ENCODE results near the gene NF2.
A peak's percentile ranks its signal among the peaks of the same experiment; 100 is the strongest.

Gene NF2

GRCh38 chr22:29726106-29726505, 122.7 kb downstream of the NF2 start:
- no peak for DNase-seq

GRCh38 chr22:29726512-29727130, 123.2 kb downstream of the NF2 start:
- DNase-seq = no peak

GRCh38 chr22:29727131-29727523, 123.7 kb downstream of the NF2 start:
- no peak for DNase-seq

- DNase-seq = no peak
Measured at GRCh38 chr22:29729161-29729560, 125.7 kb downstream of the NF2 start.

- DNase-seq = no peak
Measured at GRCh38 chr22:29731058-29731850, 127.8 kb downstream of the NF2 start.

GRCh38 chr22:29732883-29733282, 129.4 kb downstream of the NF2 start:
- DNase-seq = no peak

- DNase-seq = peak in 1 of 2 experiments; percentile 68
Measured at GRCh38 chr22:29733362-29734201, 130.1 kb downstream of the NF2 start.

GRCh38 chr22:29734406-29734805, 131.0 kb downstream of the NF2 start:
- no peak for DNase-seq

GRCh38 chr22:29734838-29735237, 131.4 kb downstream of the NF2 start:
- DNase-seq = no peak

- DNase-seq = no peak
Measured at GRCh38 chr22:29735416-29735815, 132.0 kb downstream of the NF2 start.

GRCh38 chr22:29737251-29738117, 134.1 kb downstream of the NF2 start:
- DNase-seq = no peak

- DNase-seq = no peak
Measured at GRCh38 chr22:29738118-29738815, 134.8 kb downstream of the NF2 start.

- DNase-seq = no peak
Measured at GRCh38 chr22:29739346-29739875, 136.0 kb downstream of the NF2 start.

GRCh38 chr22:29740216-29740615, 136.8 kb downstream of the NF2 start:
- no peak for DNase-seq

- DNase-seq = no peak
Measured at GRCh38 chr22:29741926-29742325, 138.5 kb downstream of the NF2 start.

GRCh38 chr22:29742326-29742725, 138.9 kb downstream of the NF2 start:
- DNase-seq = no peak

- DNase-seq = peak in 1 of 2 experiments; percentile 26
Measured at GRCh38 chr22:29744902-29745301, 141.5 kb downstream of the NF2 start.

GRCh38 chr22:29747832-29748231, 144.4 kb downstream of the NF2 start:
- no peak for DNase-seq
